B cell (primary cell): ENCODE results near the gene CBARP.

Experiments used
- EZH2 ChIP-seq: IDR thresholded peaks from 2 replicates; pipeline ENCODE4 v1.6.1; 2012; ENCODE audit warnings: borderline replicate concordance, low read depth, mild to moderate bottlenecking, moderate library complexity, low read length; ENCODE audit not compliant: insufficient read depth, poor library complexity, severe bottlenecking
- TF ChIP-seq, protein P1 (sequence below): fragments of 200-600 bp; IDR thresholded peaks from one replicate; pipeline ENCODE4 v1.8.0; 2022; ENCODE audit warnings: antibody characterized with exemption, mild to moderate bottlenecking

- TF ChIP-seq, protein P1, sequence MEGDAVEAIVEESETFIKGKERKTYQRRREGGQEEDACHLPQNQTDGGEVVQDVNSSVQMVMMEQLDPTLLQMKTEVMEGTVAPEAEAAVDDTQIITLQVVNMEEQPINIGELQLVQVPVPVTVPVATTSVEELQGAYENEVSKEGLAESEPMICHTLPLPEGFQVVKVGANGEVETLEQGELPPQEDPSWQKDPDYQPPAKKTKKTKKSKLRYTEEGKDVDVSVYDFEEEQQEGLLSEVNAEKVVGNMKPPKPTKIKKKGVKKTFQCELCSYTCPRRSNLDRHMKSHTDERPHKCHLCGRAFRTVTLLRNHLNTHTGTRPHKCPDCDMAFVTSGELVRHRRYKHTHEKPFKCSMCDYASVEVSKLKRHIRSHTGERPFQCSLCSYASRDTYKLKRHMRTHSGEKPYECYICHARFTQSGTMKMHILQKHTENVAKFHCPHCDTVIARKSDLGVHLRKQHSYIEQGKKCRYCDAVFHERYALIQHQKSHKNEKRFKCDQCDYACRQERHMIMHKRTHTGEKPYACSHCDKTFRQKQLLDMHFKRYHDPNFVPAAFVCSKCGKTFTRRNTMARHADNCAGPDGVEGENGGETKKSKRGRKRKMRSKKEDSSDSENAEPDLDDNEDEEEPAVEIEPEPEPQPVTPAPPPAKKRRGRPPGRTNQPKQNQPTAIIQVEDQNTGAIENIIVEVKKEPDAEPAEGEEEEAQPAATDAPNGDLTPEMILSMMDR = no peak
- no peak for TF ChIP-seq EZH2
Measured at GRCh38 chr19:1281569-1282287, 43.9 kb upstream of the CBARP start.
